Keratinocyte (primary cell): ENCODE data around the gene DPY19L1. TPM values are rescaled to one million over a fixed set of nuclear protein-coding genes. Genes with fewer than 3 reads are reported as not detected.

Experiments used
- DNase-seq: peaks from one replicate; pipeline ENCODE4 v3.0.0-alpha.2; 2011; ENCODE audit warnings: low read depth, missing footprints, low spot score
- FAIRE-seq: peaks from 2 replicates; lab custom pipeline; 2011; peaks lifted over from hg19 to GRCh38; lab: Jason Lieb, UNC
- H2AFZ ChIP-seq: 2 replicates; pipeline ENCODE4 v1.6.0; 2012; ENCODE audit warnings: low read length, control low read depth, inconsistent platforms; ENCODE audit not compliant: control insufficient read depth
- H3K27ac ChIP-seq: 2 replicates; pipeline ENCODE4 v1.5.1; 2011; ENCODE audit warnings: low read length; ENCODE audit not compliant: control insufficient read depth, insufficient read depth
- H3K27me3 ChIP-seq: 3 replicates; pipeline ENCODE4 v1.6.0; 2011; ENCODE audit warnings: low read length; ENCODE audit not compliant: control insufficient read depth, insufficient read depth; ENCODE audit errors: extremely low read depth
- H3K36me3 ChIP-seq, 2 experiments: 2 replicates in 1 of 2; 3 replicates in 1 of 2; pipeline ENCODE4 v1.5.1; 2011; ENCODE audit warnings: low read length in 2 of 2, mild to moderate bottlenecking in 1 of 2; ENCODE audit not compliant: control insufficient read depth in 2 of 2, insufficient read depth in 2 of 2; ENCODE audit errors: extremely low read depth in 1 of 2
- H3K4me1 ChIP-seq: 3 replicates; pipeline ENCODE4 v1.5.1; 2011; ENCODE audit warnings: low read length; ENCODE audit not compliant: control insufficient read depth, insufficient read depth; ENCODE audit errors: extremely low read depth
- H3K4me2 ChIP-seq: 3 replicates; pipeline ENCODE4 v1.6.0; 2011; ENCODE audit warnings: low read depth, low read length; ENCODE audit not compliant: control insufficient read depth, insufficient read depth; ENCODE audit errors: extremely low read depth
- H3K4me3 ChIP-seq, 3 experiments: fragments of 200-600 bp in 1 of 3; sonication (generic) in 1 of 3; 2 replicates in 2 of 3; 3 replicates in 1 of 3; pipeline ENCODE4 v1.5.1; 2011 to 2016; ENCODE audit warnings: low read length in 3 of 3, mild to moderate bottlenecking in 3 of 3, control low read depth in 2 of 3, inconsistent platforms in 1 of 3, low read depth in 1 of 3, mixed read lengths in 1 of 3, mixed run types in 1 of 3, moderate library complexity in 1 of 3; ENCODE audit not compliant: control insufficient read depth in 2 of 3, insufficient read depth in 2 of 3; ENCODE audit errors: extremely low read depth in 1 of 3
- H3K79me2 ChIP-seq: 2 replicates; pipeline ENCODE4 v1.6.0; 2012; ENCODE audit warnings: low read length; ENCODE audit not compliant: control insufficient read depth, insufficient read depth
- H3K9ac ChIP-seq: 3 replicates; pipeline ENCODE4 v1.6.0; 2011; ENCODE audit warnings: low read length; ENCODE audit not compliant: control insufficient read depth, insufficient read depth; ENCODE audit errors: extremely low read depth
- H3K9me1 ChIP-seq: 3 replicates; pipeline ENCODE4 v1.6.0; 2011; ENCODE audit warnings: low read length; ENCODE audit not compliant: control insufficient read depth, insufficient read depth; ENCODE audit errors: extremely low read depth
- H3K9me3 ChIP-seq: 2 replicates; pipeline ENCODE4 v1.5.1; 2012; ENCODE audit warnings: low read depth, low read length; ENCODE audit not compliant: control insufficient read depth
- H4K20me1 ChIP-seq: 3 replicates; pipeline ENCODE4 v1.6.0; 2011; ENCODE audit warnings: low read length; ENCODE audit not compliant: control insufficient read depth, insufficient read depth; ENCODE audit errors: extremely low read depth
- CTCF ChIP-seq, 3 experiments: IDR thresholded peaks in 1 of 3; conservative IDR thresholded peaks in 1 of 3; optimal IDR thresholded peaks in 1 of 3; 2 replicates in 2 of 3; 3 replicates in 1 of 3; pipeline versions ENCODE3 to v1.5.1; 2011; ENCODE audit warnings: low read length in 3 of 3, mild to moderate bottlenecking in 3 of 3, moderate library complexity in 2 of 3, control low read depth in 1 of 3, inconsistent platforms in 1 of 3; ENCODE audit not compliant: insufficient read depth in 2 of 3; ENCODE audit errors: extremely low read depth in 1 of 3
- EZH2 ChIP-seq: IDR thresholded peaks from one replicate; pipeline ENCODE4 v1.6.1; 2012; ENCODE audit warnings: inconsistent platforms, mild to moderate bottlenecking, low read length, moderate library complexity
- dilution Hi-C: fragments of 300-500 bp; cut with MboI; formaldehyde crosslinking; loops from one replicate; pipeline ENCODE4 v1.7.0; 2020; ENCODE audit warnings: low sequenced_read_pairs; ENCODE audit not compliant: extremely low pct_ligation_motif_present
- polyA plus RNA-seq, 5 experiments: library from polyadenylated mRNA; depleted of rRNA in 3 of 5; stranded (reverse) in 3 of 5; stranded (forward) in 1 of 5; unstranded in 1 of 5; fragments of >200 nt; gene quantifications; 1 replicate in 1 of 5; 2 replicates in 3 of 5; 3 replicates in 1 of 5; pipeline versions ENCODE4 v1.2.1 to v1.2.3, GENCODE V29; 2011 to 2012; ENCODE audit warnings: missing spikeins in 2 of 5, low read depth in 1 of 5, low replicate concordance in 1 of 5

Gene DPY19L1
- polyA plus RNA-seq, 1 donor (not counting 4 experiments of a cell fraction or from before 2014, with no cell fraction given) = 29.2 TPM

- Histone ChIP-seq H3K27me3 (no peaks in the 10 kb centered on the region), H3K9me1 (no peaks in the 10 kb centered on the region), H2AFZ (no peak overlapping the region), H3K27ac (no peak overlapping the region), H3K4me1 (peaks cover 13% of the 10 kb centered on the region), H3K9me3 (no peaks in the 10 kb centered on the region), H4K20me1 (no peaks in the 10 kb centered on the region), H3K4me2 (no peak overlapping the region), H3K4me3 (no peak overlapping the region), H3K79me2 (peaks cover 4% of the 10 kb centered on the region), H3K9ac (no peak overlapping the region), H3K36me3 (no peaks in the 10 kb centered on the region)
- dilution Hi-C loops = no loop called here
- TF ChIP-seq EZH2 (no peak), CTCF (optimal IDR thresholded peaks at IDR 0.05 in 1 of 3, IDR thresholded peaks at IDR 0.05 in 1 of 3, conservative IDR thresholded peaks at IDR 0.05 in 1 of 3; ENCODE audit: extremely low read depth in 1 of 3, insufficient read depth in 2 of 3, low read length in 3 of 3) (no peak)
- no peak for FAIRE-seq
- DNase-seq = no peak
These were observed 3.6 kb upstream of the DPY19L1 start for GRCh38 chr7:35040906-35041305.

DNA sequence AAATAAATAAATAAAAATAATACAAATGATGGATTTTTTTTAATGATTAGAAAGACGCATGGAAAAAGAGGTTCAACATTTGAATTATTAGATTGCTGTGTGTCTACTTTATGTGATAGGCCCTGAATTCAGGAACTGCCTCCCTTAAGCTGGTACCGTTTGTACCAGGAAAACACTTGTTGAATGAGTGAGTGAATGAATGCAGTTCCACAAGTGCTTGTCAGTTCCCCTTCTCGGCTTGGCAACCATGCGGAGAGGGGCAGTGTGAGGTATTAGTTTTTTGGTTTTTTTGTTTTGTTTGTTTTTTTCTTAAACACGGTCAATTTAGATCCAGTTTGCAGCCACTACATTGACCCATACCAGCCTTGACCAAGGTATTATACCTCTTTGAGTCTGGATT lies 2.1 kb upstream of the DPY19L1 start:
- FAIRE-seq = no peak
- Histone ChIP-seq H3K4me1 (peaks cover 25% of the 10 kb centered on the region), H3K79me2 (peaks cover 10% of the 10 kb centered on the region), H4K20me1 (no peaks in the 10 kb centered on the region), H3K4me3 (no peak overlapping the region), H2AFZ (no peak overlapping the region), H3K9me1 (no peaks in the 10 kb centered on the region), H3K27me3 (no peaks in the 10 kb centered on the region), H3K9ac (no peak overlapping the region), H3K9me3 (no peaks in the 10 kb centered on the region), H3K4me2 (no peak overlapping the region), H3K27ac (no peak overlapping the region), H3K36me3 (no peaks in the 10 kb centered on the region)
- DNase-seq = no peak
- TF ChIP-seq EZH2 (no peak), CTCF (optimal IDR thresholded peaks at IDR 0.05 in 1 of 3, IDR thresholded peaks at IDR 0.05 in 1 of 3, conservative IDR thresholded peaks at IDR 0.05 in 1 of 3; ENCODE audit: extremely low read depth in 1 of 3, insufficient read depth in 2 of 3, low read length in 3 of 3) (no peak)
- dilution Hi-C loops = no loop called here
